ENCODE data around the gene NEUROG2. TPM values are rescaled to one million over a fixed set of nuclear protein-coding genes. Genes with fewer than 3 reads are reported as not detected.

Gene NEUROG2
- total RNA-seq, 1 experiment from 2014 or later = 0.12 TPM

- H3K9ac ChIP-seq (ENCODE audit: low read length) = no peak overlapping the region
- no peak overlapping the region for H3K27ac ChIP-seq (ENCODE audit: low read depth, low read length)
- no TSS peak for BruUV-seq (replicated peaks)
- ATAC-seq (no peak), DNase-seq (ENCODE audit: low read depth, low spot score) (no peak)
- TF ChIP-seq POLR2AphosphoS5 (IDR thresholded peaks at IDR 0.05; ENCODE audit: low read depth, low read length) (no peak), ZBTB33 (IDR thresholded peaks at IDR 0.05; ENCODE audit: extremely low read depth, insufficient replicate concordance, low read length) (no peak), ZNF274 (IDR thresholded peaks at IDR 0.05; ENCODE audit: low read depth, low read length) (no peak), FOSL1 (IDR thresholded peaks at IDR 0.05; ENCODE audit: low read depth) (no peak), REST (IDR thresholded peaks at IDR 0.05; ENCODE audit: low read depth) (no peak), RAD21 (IDR thresholded peaks at IDR 0.05; ENCODE audit: low read depth) (no peak), JUND (IDR thresholded peaks at IDR 0.05) (no peak), SP1 (IDR thresholded peaks at IDR 0.05; ENCODE audit: low read depth) (no peak)
- H4K20me1 ChIP-seq (ENCODE audit: insufficient read depth) = no peaks in the 10 kb centered on the region
- no peaks in the 10 kb centered on the region for H3K9me3 ChIP-seq (ENCODE audit: control insufficient read depth in 1 of 2, insufficient read depth in 1 of 2, low read depth in 1 of 2, low read length in 2 of 2)
- no peak overlapping the region for H3K4me3 ChIP-seq (replicated peaks in 1 of 2; ENCODE audit: low read depth in 1 of 2, low read length in 2 of 2)
- H3K27me3 ChIP-seq (ENCODE audit: insufficient read depth, low read length) = no peaks in the 10 kb centered on the region
- no peaks in the 10 kb centered on the region for H3K9me2 ChIP-seq (ENCODE audit: insufficient read depth)
- peaks cover 2 to 7% of the 10 kb centered on the region in 2 experiments; a peak in 1 of 4 replicates for H3K4me1 ChIP-seq (ENCODE audit: control insufficient read depth in 1 of 2, insufficient read depth in 2 of 2, low read length in 2 of 2)
- H3K4me2 ChIP-seq (ENCODE audit: low read length) = no peak overlapping the region
- ChIA-PET POLR2A (no interaction called here), CTCF (interaction anchor here (1.1 to 3.4 kb wide), 2 partner anchors 12 to 13 kb away, joined by 3 to 14 read pairs; no protein-coding TSS in a partner anchor), RAD21 (ENCODE audit: low non-redundant PET in 1 of 2, low total read pairs in 2 of 2, uncharacterized antibody in 2 of 2, unreplicated experiment in 2 of 2) (no interaction called here)
- intact Hi-C loops (cut with micrococcal nuclease) = no loop called here
- no peaks in the 10 kb centered on the region for H3K36me3 ChIP-seq (ENCODE audit: control insufficient read depth in 1 of 2, insufficient read depth in 2 of 2, low read length in 2 of 2)
- H2AFZ ChIP-seq (ENCODE audit: low read depth, low read length, poor library complexity, severe bottlenecking) = no peak overlapping the region
- H3K79me2 ChIP-seq (ENCODE audit: insufficient read depth, low read length) = no peaks in the 10 kb centered on the region
Measured at GRCh38 chr4:112536123-112536522, 20.1 kb upstream of the NEUROG2 start.
